ENCODE data around the gene MPL.
A peak's percentile ranks its signal among the peaks of the same experiment; 100 is the strongest.

MPL gene

GRCh38 chr1:43352881-43353280 is 15.3 kb downstream of the MPL start:
- Histone ChIP-seq H3K36me3 (ENCODE audit: control insufficient read depth, insufficient read depth, low read length) (no peaks in the 10 kb centered on the region), H3K4me3 (ENCODE audit: insufficient read depth, low read depth, low read length, poor library complexity, severe bottlenecking) (no peak overlapping the region), H3K9me3 (ENCODE audit: control insufficient read depth, low read length) (no peaks in the 10 kb centered on the region), H3K4me1 (ENCODE audit: control insufficient read depth, insufficient read depth, low read length, poor library complexity, severe bottlenecking) (peaks cover 1% of the 10 kb centered on the region), H3K27me3 (replicated peaks; ENCODE audit: control insufficient read depth, insufficient read depth, low read length, poor library complexity, severe bottlenecking) (no peaks in the 10 kb centered on the region), H3K27ac (ENCODE audit: insufficient read depth, low read length, poor library complexity, severe bottlenecking) (no peak overlapping the region)
- no peak for DNase-seq

GRCh38 chr1:43354471-43354870 is 16.9 kb downstream of the MPL start:
- no peak for DNase-seq
- Histone ChIP-seq H3K27me3 (replicated peaks; ENCODE audit: control insufficient read depth, insufficient read depth, low read length, poor library complexity, severe bottlenecking) (no peaks in the 10 kb centered on the region), H3K4me3 (ENCODE audit: insufficient read depth, low read depth, low read length, poor library complexity, severe bottlenecking) (no peak overlapping the region), H3K9me3 (ENCODE audit: control insufficient read depth, low read length) (no peaks in the 10 kb centered on the region), H3K36me3 (ENCODE audit: control insufficient read depth, insufficient read depth, low read length) (no peaks in the 10 kb centered on the region), H3K27ac (ENCODE audit: insufficient read depth, low read length, poor library complexity, severe bottlenecking) (no peak overlapping the region), H3K4me1 (ENCODE audit: control insufficient read depth, insufficient read depth, low read length, poor library complexity, severe bottlenecking) (peaks cover 10% of the 10 kb centered on the region)

GRCh38 chr1:43354936-43355335 is 17.3 kb downstream of the MPL start:
- H3K4me1 ChIP-seq (ENCODE audit: control insufficient read depth, insufficient read depth, low read length, poor library complexity, severe bottlenecking) = peaks cover 11% of the 10 kb centered on the region
- DNase-seq = no peak
- H3K27ac ChIP-seq (ENCODE audit: insufficient read depth, low read length, poor library complexity, severe bottlenecking) = no peak overlapping the region
- H3K27me3 ChIP-seq (replicated peaks; ENCODE audit: control insufficient read depth, insufficient read depth, low read length, poor library complexity, severe bottlenecking) = no peaks in the 10 kb centered on the region
- no peaks in the 10 kb centered on the region for H3K36me3 ChIP-seq (ENCODE audit: control insufficient read depth, insufficient read depth, low read length)
- H3K9me3 ChIP-seq (ENCODE audit: control insufficient read depth, low read length) = no peaks in the 10 kb centered on the region
- no peak overlapping the region for H3K4me3 ChIP-seq (ENCODE audit: insufficient read depth, low read depth, low read length, poor library complexity, severe bottlenecking)

GRCh38 chr1:43357251-43357650 is 19.6 kb downstream of the MPL start:
- Histone ChIP-seq H3K4me1 (ENCODE audit: control insufficient read depth, insufficient read depth, low read length, poor library complexity, severe bottlenecking) (peaks cover 11% of the 10 kb centered on the region), H3K27me3 (replicated peaks; ENCODE audit: control insufficient read depth, insufficient read depth, low read length, poor library complexity, severe bottlenecking) (no peaks in the 10 kb centered on the region)
- DNase-seq = no peak

GRCh38 chr1:43358121-43358745 is 20.6 kb downstream of the MPL start:
- peaks cover 11% of the 10 kb centered on the region for H3K4me1 ChIP-seq (ENCODE audit: control insufficient read depth, insufficient read depth, low read length, poor library complexity, severe bottlenecking)

More at GRCh38 chr1:43357251-43357650, 19.6 kb downstream of the MPL start:
- Histone ChIP-seq H3K36me3 (ENCODE audit: control insufficient read depth, insufficient read depth, low read length) (peaks cover 5% of the 10 kb centered on the region), H3K4me3 (ENCODE audit: insufficient read depth, low read depth, low read length, poor library complexity, severe bottlenecking) (no peak overlapping the region), H3K27ac (ENCODE audit: insufficient read depth, low read length, poor library complexity, severe bottlenecking) (no peak overlapping the region), H3K9me3 (ENCODE audit: control insufficient read depth, low read length) (no peaks in the 10 kb centered on the region)

GRCh38 chr1:43358746-43359693 is 21.4 kb downstream of the MPL start, which contains the start of gene CDC20:
CDC20 (plus strand) TSS chr1:43358981; CDS start chr1:43359216, 235 bp downstream.
- DNase-seq = peak; percentile 89 to 96 (median 96)
- peaks cover 11% of the 10 kb centered on the region for H3K4me1 ChIP-seq (ENCODE audit: control insufficient read depth, insufficient read depth, low read length, poor library complexity, severe bottlenecking)
- H3K4me3 ChIP-seq (ENCODE audit: insufficient read depth, low read depth, low read length, poor library complexity, severe bottlenecking) = peak within 1 kb of the TSS; percentile 63
- no peaks in the 10 kb centered on the region for H3K27me3 ChIP-seq (replicated peaks; ENCODE audit: control insufficient read depth, insufficient read depth, low read length, poor library complexity, severe bottlenecking)
- H3K27ac ChIP-seq (ENCODE audit: insufficient read depth, low read length, poor library complexity, severe bottlenecking) = peak within 1 kb of the TSS; percentile 64
- H3K9me3 ChIP-seq (ENCODE audit: control insufficient read depth, low read length) = no peaks in the 10 kb centered on the region
- H3K36me3 ChIP-seq (ENCODE audit: control insufficient read depth, insufficient read depth, low read length) = peaks cover 15% of the 10 kb centered on the region

More at GRCh38 chr1:43358121-43358745, 20.6 kb downstream of the MPL start:
- H3K27ac ChIP-seq (ENCODE audit: insufficient read depth, low read length, poor library complexity, severe bottlenecking) = peak overlapping the region; percentile 64
- H3K4me3 ChIP-seq (ENCODE audit: insufficient read depth, low read depth, low read length, poor library complexity, severe bottlenecking) = peak overlapping the region; percentile 63
- no peaks in the 10 kb centered on the region for H3K9me3 ChIP-seq (ENCODE audit: control insufficient read depth, low read length)
- peaks cover 7% of the 10 kb centered on the region for H3K36me3 ChIP-seq (ENCODE audit: control insufficient read depth, insufficient read depth, low read length)
- DNase-seq = no peak
- H3K27me3 ChIP-seq (replicated peaks; ENCODE audit: control insufficient read depth, insufficient read depth, low read length, poor library complexity, severe bottlenecking) = no peaks in the 10 kb centered on the region

- H3K27ac ChIP-seq (ENCODE audit: insufficient read depth, low read length, poor library complexity, severe bottlenecking) = no peak overlapping the region
- H3K4me3 ChIP-seq (ENCODE audit: insufficient read depth, low read depth, low read length, poor library complexity, severe bottlenecking) = no peak overlapping the region
- peaks cover 11% of the 10 kb centered on the region for H3K4me1 ChIP-seq (ENCODE audit: control insufficient read depth, insufficient read depth, low read length, poor library complexity, severe bottlenecking)
Observed at GRCh38 chr1:43359696-43360095, 22.1 kb downstream of the MPL start.

GRCh38 chr1:43360616-43361015 is 23.0 kb downstream of the MPL start:
- Histone ChIP-seq H3K27ac (ENCODE audit: insufficient read depth, low read length, poor library complexity, severe bottlenecking) (no peak overlapping the region), H3K4me1 (ENCODE audit: control insufficient read depth, insufficient read depth, low read length, poor library complexity, severe bottlenecking) (peaks cover 11% of the 10 kb centered on the region), H3K36me3 (ENCODE audit: control insufficient read depth, insufficient read depth, low read length) (peaks cover 27% of the 10 kb centered on the region), H3K27me3 (replicated peaks; ENCODE audit: control insufficient read depth, insufficient read depth, low read length, poor library complexity, severe bottlenecking) (no peaks in the 10 kb centered on the region), H3K9me3 (ENCODE audit: control insufficient read depth, low read length) (no peaks in the 10 kb centered on the region), H3K4me3 (ENCODE audit: insufficient read depth, low read depth, low read length, poor library complexity, severe bottlenecking) (no peak overlapping the region)
- no peak for DNase-seq

More at GRCh38 chr1:43359696-43360095, 22.1 kb downstream of the MPL start:
- Histone ChIP-seq H3K9me3 (ENCODE audit: control insufficient read depth, low read length) (no peaks in the 10 kb centered on the region), H3K36me3 (ENCODE audit: control insufficient read depth, insufficient read depth, low read length) (peaks cover 22% of the 10 kb centered on the region), H3K27me3 (replicated peaks; ENCODE audit: control insufficient read depth, insufficient read depth, low read length, poor library complexity, severe bottlenecking) (no peaks in the 10 kb centered on the region)
- no peak for DNase-seq

- no peak for DNase-seq
- Histone ChIP-seq H3K4me3 (ENCODE audit: insufficient read depth, low read depth, low read length, poor library complexity, severe bottlenecking) (no peak overlapping the region), H3K4me1 (ENCODE audit: control insufficient read depth, insufficient read depth, low read length, poor library complexity, severe bottlenecking) (peaks cover 17% of the 10 kb centered on the region), H3K27me3 (replicated peaks; ENCODE audit: control insufficient read depth, insufficient read depth, low read length, poor library complexity, severe bottlenecking) (no peaks in the 10 kb centered on the region), H3K9me3 (ENCODE audit: control insufficient read depth, low read length) (no peaks in the 10 kb centered on the region), H3K36me3 (ENCODE audit: control insufficient read depth, insufficient read depth, low read length) (peaks cover 27% of the 10 kb centered on the region), H3K27ac (ENCODE audit: insufficient read depth, low read length, poor library complexity, severe bottlenecking) (no peak overlapping the region)
Observed at GRCh38 chr1:43363283-43363934, 25.8 kb downstream of the MPL start.
